BLaER1 treated with 17β-estradiol and CSF1 and Interleukin-3, amounts not matched to agents 10 nM and 100 nM (cell line): ENCODE results near the gene RPAP3.

Experiments
- H3K27ac ChIP-seq, 11 experiments: shearing (Covaris generic); formaldehyde crosslinking; 2 replicates each; pipeline ENCODE4 v1.8.1; 2022
- H3K27me3 ChIP-seq, 11 experiments: shearing (Covaris generic); formaldehyde crosslinking; 2 replicates each; pipeline ENCODE4 v1.8.1; 2022
- H3K36me3 ChIP-seq, 11 experiments: shearing (Covaris generic); formaldehyde crosslinking; 2 replicates each; pipeline ENCODE4 v1.8.1; 2022
- H3K4me1 ChIP-seq, 10 experiments: shearing (Covaris generic); formaldehyde crosslinking; 2 replicates each; pipeline ENCODE4 v1.8.1; 2022
- H3K4me2 ChIP-seq, 11 experiments: shearing (Covaris generic); formaldehyde crosslinking; 2 replicates each; pipeline ENCODE4 v1.8.1; 2022
- H3K4me3 ChIP-seq, 10 experiments: shearing (Covaris generic); formaldehyde crosslinking; 2 replicates each; pipeline ENCODE4 v1.8.1; 2022
- H3K9ac ChIP-seq, 11 experiments: shearing (Covaris generic); formaldehyde crosslinking; 2 replicates each; pipeline ENCODE4 v1.8.1; 2022
- H3K9me3 ChIP-seq, 11 experiments: shearing (Covaris generic); formaldehyde crosslinking; replicated peaks in 1 of 11; 2 replicates each; pipeline ENCODE4 v1.8.1; 2022
- H4K20me1 ChIP-seq, 11 experiments: shearing (Covaris generic); formaldehyde crosslinking; 2 replicates each; pipeline ENCODE4 v1.8.1; 2022
- Cebpa-rat ChIP-seq, 11 experiments: shearing (Covaris generic); IDR thresholded peaks; 2 replicates each; pipeline ENCODE4 v1.8.1; 2022

Gene RPAP3

DNA sequence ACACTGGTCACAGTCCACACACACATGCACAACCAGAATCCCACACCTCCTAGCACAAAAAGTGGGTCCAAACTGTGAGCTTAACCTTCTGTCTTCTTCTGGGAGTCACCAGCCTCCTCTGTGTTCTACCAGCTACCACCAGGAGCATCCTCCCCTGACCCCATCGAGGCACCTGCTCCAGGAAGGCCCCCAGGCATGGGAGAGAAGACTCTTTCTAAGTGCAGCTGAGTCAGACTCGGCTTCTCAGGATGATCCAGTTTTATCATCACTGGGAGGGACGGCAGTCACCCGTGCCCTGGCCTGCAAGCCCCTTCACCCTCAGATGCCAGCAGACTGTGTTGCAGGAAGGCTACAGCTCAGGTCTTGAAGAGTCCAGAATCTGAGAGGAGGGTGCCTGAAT is 27.3 kb upstream of the RPAP3 start:
- Histone ChIP-seq H3K4me1 (peaks cover 24 to 46% (median 32%) of the 10 kb centered on the region in 10 experiments), H3K9ac (no peak overlapping the region), H4K20me1 (peaks cover 0 to 9% (median 0%) of the 10 kb centered on the region in 11 experiments; a peak in 1 of 22 replicates), H3K9me3 (no peaks in the 10 kb centered on the region), H3K4me2 (no peak overlapping the region), H3K27ac (no peak overlapping the region), H3K27me3 (no peaks in the 10 kb centered on the region), H3K36me3 (no peaks in the 10 kb centered on the region), H3K4me3 (no peak overlapping the region)
- TF ChIP-seq Cebpa-rat (IDR thresholded peaks at IDR 0.05): no peak

- Histone ChIP-seq H3K36me3 (no peaks in the 10 kb centered on the region), H3K9ac (no peak overlapping the region), H3K27me3 (no peaks in the 10 kb centered on the region), H3K4me1 (peaks cover 21 to 42% (median 30%) of the 10 kb centered on the region in 10 experiments), H3K27ac (no peak overlapping the region), H4K20me1 (peaks cover 0 to 9% (median 0%) of the 10 kb centered on the region in 11 experiments; a peak in 1 of 22 replicates), H3K9me3 (no peaks in the 10 kb centered on the region), H3K4me2 (peak overlapping the region in 5 of 11 experiments; percentile 4 to 44 (median 25); a peak in 7 of 22 replicates), H3K4me3 (no peak overlapping the region)
- no peak for TF ChIP-seq Cebpa-rat (IDR thresholded peaks at IDR 0.05)
Observed at GRCh38 chr12:47732504-47732903, 26.7 kb upstream of the RPAP3 start.

DNA sequence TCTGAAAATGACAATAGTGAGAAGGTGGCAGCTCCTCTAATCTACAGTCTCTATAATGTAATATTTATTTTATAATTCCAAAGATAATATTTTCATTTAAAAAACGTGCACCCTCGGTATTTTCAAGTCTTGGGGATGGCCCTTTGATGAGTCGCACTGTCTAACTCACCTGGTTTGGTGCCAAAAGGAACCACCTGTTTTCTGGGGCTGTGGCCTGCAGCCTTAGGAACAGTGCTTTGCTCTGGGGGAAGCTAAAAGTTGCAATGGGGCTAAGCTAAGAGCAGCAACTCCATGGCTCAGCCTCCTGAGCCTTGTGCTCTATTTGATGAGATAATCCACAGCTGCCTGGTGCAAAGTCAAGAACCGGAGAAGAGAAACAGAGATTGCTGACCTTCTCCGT is 25.9 kb upstream of the RPAP3 start:
- H3K27ac ChIP-seq: no peak overlapping the region
- 0 out of 22 replicates have a peak overlapping the region, but pooled peaks of 2 of the 11 experiments have one; percentile 4 to 40 for H3K4me2 ChIP-seq
- H3K27me3 ChIP-seq: no peaks in the 10 kb centered on the region
- H3K4me1 ChIP-seq: peaks cover 20 to 41% (median 31%) of the 10 kb centered on the region in 10 experiments
- no peak for TF ChIP-seq Cebpa-rat (IDR thresholded peaks at IDR 0.05)
- no peak overlapping the region for H3K9ac ChIP-seq
- no peaks in the 10 kb centered on the region for H3K36me3 ChIP-seq
- no peaks in the 10 kb centered on the region for H3K9me3 ChIP-seq
- H3K4me3 ChIP-seq: no peak overlapping the region
- peaks cover 0 to 9% (median 0%) of the 10 kb centered on the region in 11 experiments; a peak in 1 of 22 replicates for H4K20me1 ChIP-seq

- H3K27me3 ChIP-seq: no peaks in the 10 kb centered on the region
- no peaks in the 10 kb centered on the region for H3K9me3 ChIP-seq
- no peak for TF ChIP-seq Cebpa-rat (IDR thresholded peaks at IDR 0.05)
- no peaks in the 10 kb centered on the region for H3K36me3 ChIP-seq
- H3K4me3 ChIP-seq: no peak overlapping the region
- H3K27ac ChIP-seq: no peak overlapping the region
- H3K9ac ChIP-seq: no peak overlapping the region
- H4K20me1 ChIP-seq: peaks cover 0 to 2% (median 0%) of the 10 kb centered on the region in 11 experiments; a peak in 1 of 22 replicates
- no peak overlapping the region for H3K4me2 ChIP-seq
- H3K4me1 ChIP-seq: peaks cover 27 to 42% (median 33%) of the 10 kb centered on the region in 10 experiments
Observed at GRCh38 chr12:47730341-47730744, 24.5 kb upstream of the RPAP3 start.

DNA sequence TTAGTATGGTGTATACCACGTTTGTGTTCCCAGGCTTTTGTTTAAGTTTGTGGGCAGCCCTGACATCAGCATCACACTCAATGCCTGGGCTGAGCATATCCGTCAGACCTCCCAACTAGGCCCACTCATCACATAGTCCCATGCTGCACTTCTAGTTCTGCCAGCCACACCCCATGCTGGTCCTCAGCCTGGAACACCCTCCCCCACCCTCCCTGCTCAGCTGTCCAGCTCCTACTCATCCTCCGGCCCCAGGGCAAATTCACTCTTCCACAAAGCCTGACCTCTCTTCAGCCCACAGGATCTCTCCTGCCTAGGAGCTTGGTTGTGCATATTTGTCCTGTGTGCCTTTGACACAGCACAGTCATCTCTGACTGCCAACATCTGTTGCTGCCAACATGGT is 23.4 kb upstream of the RPAP3 start:
- Histone ChIP-seq H3K36me3 (no peaks in the 10 kb centered on the region), H3K4me3 (no peak overlapping the region), H3K9me3 (no peaks in the 10 kb centered on the region), H3K4me1 (peaks cover 22 to 37% (median 27%) of the 10 kb centered on the region in 10 experiments), H3K9ac (no peak overlapping the region), H4K20me1 (no peaks in the 10 kb centered on the region; a peak in 1 of 22 replicates), H3K27ac (no peak overlapping the region), H3K4me2 (peak overlapping the region in 3 of 11 experiments; percentile 8 to 20 (median 10); a peak in 1 of 22 replicates), H3K27me3 (no peaks in the 10 kb centered on the region)
- TF ChIP-seq Cebpa-rat (IDR thresholded peaks at IDR 0.05): no peak

- no peak for TF ChIP-seq Cebpa-rat (IDR thresholded peaks at IDR 0.05)
- no peaks in the 10 kb centered on the region for H3K9me3 ChIP-seq
- peak overlapping the region in 1 of 11 experiments; percentile 1; a peak in 1 of 22 replicates for H3K9ac ChIP-seq
- peaks cover 0 to 4% (median 0%) of the 10 kb centered on the region in 11 experiments; a peak in 3 of 22 replicates for H3K27me3 ChIP-seq
- peaks cover 0 to 4% (median 0%) of the 10 kb centered on the region in 11 experiments; a peak in 1 of 22 replicates for H3K36me3 ChIP-seq
- H3K4me1 ChIP-seq: peaks cover 29 to 59% (median 45%) of the 10 kb centered on the region in 10 experiments
- H3K4me3 ChIP-seq: no peak overlapping the region
- H3K27ac ChIP-seq: peak overlapping the region in 1 of 11 experiments; percentile 23; a peak in 3 of 22 replicates
- peak overlapping the region; percentile 53 to 84 (median 69) for H3K4me2 ChIP-seq
- H4K20me1 ChIP-seq: no peaks in the 10 kb centered on the region; a peak in 1 of 22 replicates
Observed at GRCh38 chr12:47725893-47726292, 20.1 kb upstream of the RPAP3 start.

DNA sequence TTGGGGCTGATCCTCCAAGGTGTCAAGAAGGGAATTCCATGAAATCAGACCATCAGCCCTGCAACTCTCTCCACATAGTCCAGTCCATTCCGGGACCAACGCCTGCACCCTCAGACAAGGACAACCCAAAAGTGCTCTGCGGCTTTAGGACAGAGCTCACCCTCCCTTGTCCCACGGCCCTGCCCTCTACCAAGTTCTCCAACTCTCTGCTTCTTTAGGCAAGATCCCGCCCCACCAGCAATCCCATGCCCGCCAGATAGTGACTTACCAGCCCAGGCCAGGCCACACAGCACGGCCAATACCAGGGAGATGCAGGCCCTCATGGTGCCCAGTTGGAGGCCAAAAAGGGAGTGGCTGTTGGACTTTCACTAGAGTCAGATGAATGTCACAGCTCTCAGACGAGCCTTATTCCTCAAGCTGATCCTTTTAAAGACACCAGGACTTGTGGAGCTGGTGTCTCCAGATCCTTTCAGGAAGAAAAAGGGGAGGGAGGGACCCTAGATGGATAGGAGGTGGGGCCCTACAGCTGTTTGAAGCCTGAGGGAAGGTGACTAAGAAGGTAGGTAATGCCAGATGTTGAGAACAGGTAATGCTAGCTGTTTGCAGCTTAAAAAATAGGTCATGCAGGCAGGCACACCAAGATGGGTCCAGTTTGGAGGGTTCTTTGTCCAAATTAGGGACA is 19.4 kb upstream of the RPAP3 start, which contains the start of gene ENDOU:
Gene ENDOU, minus strand, starts transcription at position 400 of the 682 bp plus-strand sequence. Its CDS starts 77 bp downstream, at position 323.
- peak within 1 kb of the TSS; percentile 53 to 84 (median 69) for H3K4me2 ChIP-seq
- H3K27me3 ChIP-seq: peaks cover 0 to 4% (median 0%) of the 10 kb centered on the region in 11 experiments; a peak in 3 of 22 replicates
- peak within 1 kb of the TSS in 1 of 11 experiments; percentile 23; a peak in 3 of 22 replicates for H3K27ac ChIP-seq
- H3K9me3 ChIP-seq: no peaks in the 10 kb centered on the region
- peaks cover 0 to 4% (median 0%) of the 10 kb centered on the region in 11 experiments; a peak in 1 of 22 replicates for H3K36me3 ChIP-seq
- no peak within 1 kb of the TSS for H3K4me3 ChIP-seq
- peaks cover 29 to 63% (median 49%) of the 10 kb centered on the region in 10 experiments for H3K4me1 ChIP-seq
- H4K20me1 ChIP-seq: no peaks in the 10 kb centered on the region; a peak in 1 of 22 replicates
- peak within 1 kb of the TSS in 1 of 11 experiments; percentile 1; a peak in 1 of 22 replicates for H3K9ac ChIP-seq
- no peak for TF ChIP-seq Cebpa-rat (IDR thresholded peaks at IDR 0.05)

DNA sequence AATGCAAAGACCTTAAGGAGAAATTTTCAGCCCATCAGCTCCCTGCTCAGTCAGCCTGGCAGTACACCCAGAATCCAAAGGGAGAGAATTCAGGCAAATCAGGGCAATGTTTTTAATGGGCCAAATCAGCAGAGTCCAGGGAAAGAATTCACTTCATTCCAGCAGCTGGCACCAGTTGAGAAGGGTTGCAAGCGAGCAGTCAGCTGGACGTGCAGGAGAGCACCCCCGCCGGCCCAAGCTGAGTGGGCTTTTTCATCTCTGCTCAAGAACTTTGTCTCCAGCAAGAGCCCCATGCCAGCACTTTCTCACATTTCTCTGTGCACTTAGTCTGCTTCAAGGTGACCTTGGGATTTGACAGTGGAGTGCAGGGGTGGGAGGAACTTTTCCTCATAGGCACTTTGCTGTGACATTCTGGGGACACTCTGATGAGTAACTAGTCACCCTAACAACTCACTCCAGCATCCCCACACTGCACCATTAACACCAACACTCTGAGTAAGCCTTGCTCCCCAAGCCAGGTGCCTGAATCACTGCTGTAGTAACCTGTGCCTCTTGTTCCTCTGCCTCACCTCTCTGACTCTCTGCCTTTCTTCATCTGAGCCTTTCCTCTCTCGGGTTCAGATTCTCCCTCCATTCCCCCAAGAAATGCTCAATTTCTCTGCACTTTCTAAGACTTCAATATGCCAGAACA is 17.3 kb upstream of the RPAP3 start:
- no peak overlapping the region for H3K9ac ChIP-seq
- H3K36me3 ChIP-seq: peaks cover 0 to 6% (median 0%) of the 10 kb centered on the region in 11 experiments; a peak in 1 of 22 replicates
- TF ChIP-seq Cebpa-rat (IDR thresholded peaks at IDR 0.05): no peak
- H3K27me3 ChIP-seq: peaks cover 0 to 4% (median 0%) of the 10 kb centered on the region in 11 experiments; a peak in 3 of 22 replicates
- no peaks in the 10 kb centered on the region; a peak in 1 of 22 replicates for H4K20me1 ChIP-seq
- no peak overlapping the region for H3K27ac ChIP-seq
- H3K9me3 ChIP-seq: no peaks in the 10 kb centered on the region
- H3K4me3 ChIP-seq: no peak overlapping the region
- peak overlapping the region in 8 of 11 experiments; percentile 56 to 85 (median 68); a peak in 13 of 22 replicates for H3K4me2 ChIP-seq
- peaks cover 31 to 57% (median 51%) of the 10 kb centered on the region in 10 experiments for H3K4me1 ChIP-seq
